ENCODE measurements around the gene TNC.
A peak's percentile ranks its signal among the peaks of the same experiment; 100 is the strongest.

Gene TNC

GRCh38 chr9:115046824-115047223, 71.1 kb downstream of the TNC start:
- DNase-seq (ENCODE audit: low read depth): peak; percentile 13

- no peak for DNase-seq (ENCODE audit: low read depth)
Measured at GRCh38 chr9:115046199-115046598, 71.8 kb downstream of the TNC start.

- no peak for DNase-seq (ENCODE audit: low read depth)
Measured at GRCh38 chr9:115043632-115044031, 74.3 kb downstream of the TNC start.

DNA sequence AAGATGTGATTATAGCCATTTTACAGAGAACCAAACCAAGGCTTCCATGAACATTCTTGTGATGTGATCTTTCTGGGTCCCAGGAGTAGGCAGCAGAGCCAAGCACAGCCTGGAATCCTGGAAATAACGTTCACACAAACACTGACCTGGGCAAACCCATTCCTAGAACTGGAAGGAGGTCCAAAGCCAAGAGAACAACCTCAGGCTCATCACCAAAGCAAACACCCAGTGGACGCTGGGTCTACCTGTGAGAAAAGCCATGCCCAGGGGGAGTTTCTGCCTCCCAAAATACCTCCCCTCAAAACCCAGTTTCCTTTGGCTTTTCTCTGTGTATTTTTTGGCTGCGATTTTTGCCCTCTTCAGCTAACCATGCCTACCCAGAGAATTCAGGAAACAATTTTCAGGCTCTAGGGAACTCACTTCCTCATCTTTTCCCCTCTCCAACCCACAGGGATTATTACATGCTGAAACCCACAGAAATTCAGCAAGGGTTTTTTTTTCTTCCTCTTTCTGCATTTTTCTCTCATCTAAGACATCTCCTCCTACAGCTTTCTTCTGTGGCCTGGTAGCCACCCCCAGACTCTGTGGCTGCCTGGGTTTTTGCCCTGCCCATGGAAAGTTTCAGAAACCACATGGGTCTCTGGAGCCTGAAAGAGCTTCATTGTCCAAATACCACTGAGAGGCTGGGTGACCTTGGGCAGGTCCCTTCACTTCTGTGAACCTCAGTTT, 75.0 kb downstream of the TNC start:
- DNase-seq (ENCODE audit: low read depth): peak; percentile 63

DNA sequence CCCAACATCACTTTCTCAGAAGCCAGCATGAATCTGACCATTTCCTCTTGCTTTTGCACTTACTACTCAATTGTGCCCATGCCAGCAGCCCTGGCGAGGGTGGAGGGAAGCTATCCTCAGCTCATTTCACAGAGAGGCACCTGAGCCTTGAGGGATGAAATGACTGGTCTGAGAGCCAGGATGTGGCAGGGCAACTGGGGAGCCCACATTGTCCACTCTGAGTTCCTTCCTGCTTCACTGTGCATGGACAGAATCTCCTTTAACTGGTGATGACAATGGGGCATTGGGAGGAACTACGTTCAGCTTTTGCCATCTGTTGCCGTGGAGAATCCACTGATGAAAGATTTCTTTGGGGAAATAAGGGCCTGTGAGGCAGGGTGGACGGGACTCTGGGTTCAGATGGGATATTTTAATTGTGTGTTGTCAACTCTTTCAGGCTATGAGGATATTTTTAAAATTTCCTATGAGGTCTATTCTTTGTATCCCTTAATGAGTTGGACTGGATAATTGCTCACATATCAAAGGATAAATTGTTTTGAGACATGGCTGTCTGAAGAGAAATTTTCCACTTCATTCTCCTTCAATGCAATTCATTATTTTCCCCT, 78.3 kb downstream of the TNC start:
- DNase-seq (ENCODE audit: low read depth): no peak

DNA sequence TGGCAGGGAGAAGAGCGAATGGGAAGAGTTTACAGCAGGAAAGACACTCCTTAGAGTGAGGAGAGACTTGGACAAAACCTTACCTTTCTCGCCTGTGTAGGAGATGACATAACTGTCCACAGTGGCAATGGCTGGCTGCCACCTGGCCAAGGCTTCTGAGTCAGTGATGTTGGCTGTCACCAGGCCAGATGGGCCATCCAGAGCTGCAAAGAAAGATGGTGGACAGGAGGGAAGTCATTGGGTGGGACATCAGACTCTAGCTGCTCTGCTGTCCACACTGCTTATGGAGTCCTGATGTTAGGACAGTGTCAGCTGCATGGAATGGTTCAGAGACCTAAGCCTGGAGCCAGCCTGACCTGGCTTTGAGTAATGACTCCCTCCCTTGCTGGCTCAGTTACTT, 79.8 kb downstream of the TNC start:
- no peak for DNase-seq (ENCODE audit: low read depth)

GRCh38 chr9:115036691-115037090, 81.3 kb downstream of the TNC start:
- no peak for DNase-seq (ENCODE audit: low read depth)

- DNase-seq (ENCODE audit: low read depth): peak; percentile 84
Measured at GRCh38 chr9:115035841-115036612, 81.9 kb downstream of the TNC start.

DNA sequence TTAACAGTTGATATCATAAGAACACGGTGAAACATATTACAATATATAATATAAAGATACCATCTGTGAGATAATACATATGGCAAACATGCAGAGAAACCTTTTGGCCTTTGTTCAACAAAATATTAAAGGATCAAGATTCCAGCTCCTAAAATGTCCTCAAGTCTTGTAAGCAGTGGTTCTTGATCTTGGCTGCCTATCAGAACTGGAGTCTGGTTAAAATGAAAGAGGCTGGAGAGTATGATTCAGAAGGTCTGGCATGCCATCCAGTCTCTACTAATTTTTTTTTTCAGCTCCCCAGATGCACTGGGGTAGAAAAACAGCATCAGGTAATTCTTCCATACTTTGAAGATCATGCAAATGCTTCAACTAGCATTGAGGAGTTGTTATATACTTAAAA, 83.2 kb downstream of the TNC start:
- DNase-seq (ENCODE audit: low read depth): peak; percentile 89

DNA sequence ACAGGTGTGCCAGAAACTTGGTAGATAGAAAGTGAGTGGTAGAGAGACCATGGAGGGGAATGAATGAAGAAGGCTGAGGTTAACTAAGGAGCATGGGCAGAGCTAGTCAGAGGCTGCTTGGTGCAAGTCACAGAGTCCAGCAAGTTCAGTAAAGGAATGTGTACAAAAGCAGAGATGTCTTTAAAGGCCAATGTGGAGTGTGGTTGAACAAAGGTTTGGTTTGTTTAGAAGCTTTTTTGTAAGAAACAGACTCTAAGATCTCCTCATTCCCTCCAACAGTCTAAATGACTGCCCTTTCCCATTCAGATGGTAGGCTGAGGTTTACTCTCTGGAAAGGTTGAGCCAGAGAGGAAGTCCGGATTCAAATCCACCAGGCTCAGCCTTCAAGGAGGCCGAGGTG, 84.2 kb downstream of the TNC start:
- DNase-seq (ENCODE audit: low read depth): no peak

DNA sequence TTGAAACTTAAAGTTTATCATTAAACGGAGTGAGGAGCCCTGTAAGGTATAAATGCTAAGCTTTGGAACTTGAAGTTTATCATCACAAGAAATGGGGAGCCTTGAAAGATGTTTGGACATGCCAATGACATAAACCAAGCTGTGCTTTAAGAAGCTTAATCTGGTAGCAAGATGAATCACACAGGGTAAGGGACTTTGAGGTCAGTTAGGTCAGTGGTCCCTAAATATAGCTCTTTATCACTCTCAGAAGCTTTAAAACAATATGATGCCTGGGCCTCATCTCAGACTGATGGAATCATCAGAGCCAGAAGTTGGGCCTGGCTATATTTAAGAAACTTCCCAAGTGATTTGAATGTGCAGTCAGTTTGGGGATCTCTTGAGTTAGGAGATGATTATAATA, 85.7 kb downstream of the TNC start:
- no peak for DNase-seq (ENCODE audit: low read depth)

- DNase-seq (ENCODE audit: low read depth): no peak
Measured at GRCh38 chr9:115030006-115030405, 88.0 kb downstream of the TNC start.

GRCh38 chr9:115025721-115026120, 92.2 kb downstream of the TNC start:
- peak; percentile 35 for DNase-seq (ENCODE audit: low read depth)

- no peak for DNase-seq (ENCODE audit: low read depth)
Measured at GRCh38 chr9:115024925-115025535, 92.9 kb downstream of the TNC start.

DNA sequence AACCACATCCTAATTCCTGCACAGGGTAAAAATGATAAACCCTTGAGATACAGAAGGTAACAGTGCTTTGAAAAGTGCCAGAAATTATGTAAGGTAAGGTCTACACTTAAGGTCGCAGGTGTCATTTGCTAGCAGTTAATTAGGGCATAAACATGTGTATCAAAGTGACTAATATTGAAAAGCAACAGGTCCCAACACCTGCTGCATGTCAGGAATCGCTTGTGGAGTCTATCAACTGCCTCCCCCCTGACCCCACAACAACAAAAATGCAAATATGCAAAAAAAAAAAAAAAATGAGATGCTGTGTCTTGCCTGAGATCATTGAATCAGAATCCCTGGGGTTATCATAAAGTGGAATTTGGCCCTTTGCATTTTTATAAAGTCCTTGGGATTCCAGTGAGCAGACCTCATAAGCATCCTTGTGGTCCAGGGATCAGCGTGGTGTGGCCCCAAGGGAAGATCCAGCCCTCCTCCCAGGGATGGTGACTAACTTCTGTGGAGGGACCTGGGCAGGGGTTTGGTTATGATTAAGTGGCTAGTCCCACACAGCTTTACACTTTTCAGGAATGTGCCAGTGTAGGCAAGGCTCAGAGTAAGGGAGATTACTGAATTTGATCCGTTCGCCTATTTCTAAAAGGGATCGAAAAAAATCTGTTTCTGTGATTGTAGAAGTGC, 95.1 kb downstream of the TNC start:
- DNase-seq (ENCODE audit: low read depth): peak; percentile 98

GRCh38 chr9:115018547-115019435, 99.2 kb downstream of the TNC start:
- peak; percentile 96 for DNase-seq (ENCODE audit: low read depth)

GRCh38 chr9:115016344-115016743, 101.6 kb downstream of the TNC start:
- no peak for DNase-seq (ENCODE audit: low read depth)

DNA sequence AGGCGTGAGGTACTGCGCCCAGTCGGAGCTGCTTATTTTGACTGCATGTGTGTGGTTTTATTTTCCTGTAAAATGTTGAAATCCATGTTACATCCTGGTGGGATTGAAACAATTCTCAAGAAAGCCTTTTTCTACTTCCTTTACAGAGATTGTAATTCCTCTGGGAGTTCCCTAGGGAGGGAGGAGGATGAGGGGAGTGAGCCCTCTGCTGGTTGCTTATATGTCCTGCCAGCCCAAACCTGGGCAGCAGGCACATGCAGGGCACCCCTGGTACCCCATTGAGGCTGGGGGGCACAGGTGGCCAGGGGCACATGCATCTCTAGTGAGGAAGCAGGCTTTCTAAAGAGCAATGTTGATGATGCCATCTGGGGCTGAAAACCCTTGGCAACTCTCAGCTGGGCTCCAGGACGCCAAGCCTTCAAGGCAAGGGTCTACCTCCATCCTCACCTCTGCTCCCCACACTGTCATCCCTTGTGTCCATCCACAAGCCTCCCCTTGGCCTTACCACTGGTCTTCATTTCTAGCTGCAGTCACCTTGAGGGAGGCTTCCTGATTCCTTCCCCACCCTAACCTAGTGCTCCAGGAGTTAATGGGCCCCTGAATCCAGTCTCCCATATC, 102.8 kb downstream of the TNC start:
- peak; percentile 74 for DNase-seq (ENCODE audit: low read depth)

- DNase-seq (ENCODE audit: low read depth): no peak
Measured at GRCh38 chr9:115014438-115014837, 103.5 kb downstream of the TNC start.

GRCh38 chr9:115013998-115014397, 104.0 kb downstream of the TNC start:
- peak; percentile 80 for DNase-seq (ENCODE audit: low read depth)

DNA sequence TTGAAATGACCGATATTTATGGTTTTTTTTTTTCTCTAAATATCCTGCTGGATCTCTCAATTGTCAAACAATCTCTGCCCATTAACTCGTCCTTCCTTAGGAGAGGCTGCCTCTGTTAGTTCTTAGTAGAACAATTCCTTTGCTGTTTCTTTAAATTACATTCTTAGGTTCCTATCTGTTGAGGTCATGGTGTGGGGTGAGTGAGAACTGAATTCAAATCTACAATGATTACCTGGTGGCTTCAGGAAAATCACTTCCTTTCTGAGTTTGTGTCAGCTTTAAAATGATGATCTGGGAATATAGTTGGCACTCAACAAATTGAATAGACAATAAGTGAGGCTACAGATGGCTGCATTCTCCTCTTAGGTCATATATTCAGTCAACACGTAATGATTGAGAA, 105.5 kb downstream of the TNC start:
- no peak for DNase-seq (ENCODE audit: low read depth)
